GM18520 (cell line): ENCODE data around the gene KIAA1191.
"Not testable (repeated sequence)": the region's sequence is repeated elsewhere in the genome, so short reads cannot be mapped to it uniquely, and the experiment has no call there.

Source experiments
- ATAC-seq: cut with Tn5 transposase; IDR thresholded peaks from one replicate; pipeline ENCODE4 v1.9.1; 2021; ENCODE audit not compliant: unreplicated experiment

The KIAA1191 gene

DNA sequence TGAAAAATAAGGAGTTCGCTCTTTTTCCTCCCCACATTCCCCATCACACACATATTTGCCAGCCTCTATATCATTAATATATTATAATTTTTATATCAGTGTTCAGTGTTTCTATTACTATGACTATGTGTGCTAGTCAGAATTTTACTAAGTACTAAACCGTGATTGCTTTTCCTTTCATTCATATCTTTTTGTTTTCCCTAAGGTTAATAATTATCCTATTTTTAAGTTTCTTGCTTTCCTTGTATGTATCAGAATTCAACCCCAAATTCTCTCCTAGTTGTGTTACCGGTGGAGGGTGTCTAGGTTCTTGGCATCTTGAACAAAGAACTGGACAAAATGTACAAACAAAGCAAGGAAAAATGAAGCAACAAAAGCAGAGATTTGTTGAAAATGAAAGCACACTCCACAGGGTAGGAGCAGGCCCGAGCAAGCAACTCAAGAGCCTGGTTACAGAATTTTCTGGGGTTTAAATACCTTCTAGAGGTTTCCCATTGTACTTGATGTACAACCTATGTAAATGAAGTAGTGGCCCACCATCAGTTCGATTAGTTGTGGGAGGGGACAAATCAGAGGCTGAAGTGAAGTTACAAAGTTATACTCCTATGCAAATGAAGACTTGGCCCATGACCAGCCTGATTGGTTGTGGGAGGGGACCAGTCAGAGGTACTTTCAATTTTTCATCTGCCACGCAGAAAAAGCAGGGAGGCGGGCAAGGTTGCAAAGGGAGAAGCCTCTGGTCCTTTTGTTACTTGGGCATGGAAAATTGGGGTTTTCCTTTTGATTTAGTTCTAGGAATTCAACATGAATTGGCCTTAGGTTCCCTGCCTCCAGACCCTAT is 43.8 kb downstream of the KIAA1191 start:
- no peak for ATAC-seq

DNA sequence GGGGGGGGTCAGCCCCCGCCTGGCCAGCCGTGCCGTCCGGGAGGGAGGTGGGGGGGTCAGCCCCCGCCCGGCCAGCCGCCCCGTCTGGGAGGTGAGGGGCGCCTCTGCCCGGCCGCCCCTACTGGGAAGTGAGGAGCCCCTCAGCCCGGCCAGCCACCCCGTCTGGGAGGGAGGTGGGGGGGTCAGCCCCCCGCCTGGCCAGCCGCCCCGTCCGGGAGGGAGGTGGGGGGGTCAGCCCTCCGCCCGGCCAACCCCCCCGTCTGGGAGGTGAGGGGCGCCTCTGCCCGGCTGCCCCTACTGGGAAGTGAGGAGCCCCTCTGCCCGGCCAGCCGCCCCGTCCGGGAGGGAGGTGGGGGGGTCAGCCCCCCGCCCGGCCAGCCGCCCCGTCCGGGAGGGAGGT is 56.2 kb downstream of the KIAA1191 start:
- ATAC-seq = not testable (repeated sequence)
